ENCODE results near the gene CHTOP.

- TF ChIP-seq ZNF701 (tag by site-specific recombination; IDR thresholded peaks at IDR 0.05), result no peak
- TF ChIP-seq CTCF (tag by site-specific recombination; IDR thresholded peaks at IDR 0.05), result no peak
- no peak for TF ChIP-seq ZNF624 (tag by site-specific recombination; IDR thresholded peaks at IDR 0.05)
- TF ChIP-seq REST (tag by site-specific recombination; IDR thresholded peaks at IDR 0.05), result no peak
- TF ChIP-seq ZNF777 (tag by site-specific recombination; IDR thresholded peaks at IDR 0.05; ENCODE audit: borderline replicate concordance), result no peak
- no peak for TF ChIP-seq SP2 (tag by site-specific recombination; IDR thresholded peaks at IDR 0.05)
- TF ChIP-seq KLF7 (tag by site-specific recombination; IDR thresholded peaks at IDR 0.05; ENCODE audit: borderline replicate concordance), result no peak
- TF ChIP-seq ZNF155 (tag by site-specific recombination; IDR thresholded peaks at IDR 0.05), result no peak
- no peak for TF ChIP-seq ZNF585B (tag by site-specific recombination; IDR thresholded peaks at IDR 0.05)
- no peak for TF ChIP-seq ZNF747 (tag by site-specific recombination; IDR thresholded peaks at IDR 0.05)
Measured at GRCh38 chr1:153688736-153689328, 55.0 kb downstream of the CHTOP start.
